ENCODE data around the gene BOLA2B.

DNA sequence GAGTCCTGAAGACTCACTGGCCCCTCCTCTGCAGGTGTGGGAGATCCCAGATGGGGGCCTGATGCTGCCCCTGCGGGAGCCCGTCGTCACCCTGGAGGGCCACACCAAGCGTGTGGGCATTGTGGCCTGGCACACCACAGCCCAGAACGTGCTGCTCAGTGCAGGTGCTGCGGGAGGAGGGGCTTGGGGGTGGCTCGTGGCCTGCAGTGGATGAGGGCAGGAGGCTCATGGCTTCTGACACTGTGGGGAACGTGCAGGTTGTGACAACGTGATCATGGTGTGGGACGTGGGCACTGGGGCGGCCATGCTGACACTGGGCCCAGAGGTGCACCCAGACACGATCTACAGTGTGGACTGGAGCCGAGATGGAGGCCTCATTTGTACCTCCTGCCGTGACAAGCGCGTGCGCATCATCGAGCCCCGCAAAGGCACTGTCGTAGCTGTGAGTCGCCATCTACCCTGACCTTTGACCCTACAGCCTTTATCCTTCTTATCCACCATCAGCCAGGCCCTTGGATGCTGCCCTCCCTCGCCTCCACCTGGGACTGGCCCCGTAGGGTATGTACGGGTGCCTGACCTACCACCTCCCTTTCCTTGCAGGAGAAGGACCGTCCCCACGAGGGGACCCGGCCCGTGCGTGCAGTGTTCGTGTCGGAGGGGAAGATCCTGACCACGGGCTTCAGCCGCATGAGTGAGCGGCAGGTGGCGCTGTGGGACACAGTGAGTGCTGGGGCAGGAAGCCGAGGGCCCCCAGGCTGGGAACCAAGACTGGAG is 6.5 kb downstream of the BOLA2B start:
- TF ChIP-seq, protein P1, sequence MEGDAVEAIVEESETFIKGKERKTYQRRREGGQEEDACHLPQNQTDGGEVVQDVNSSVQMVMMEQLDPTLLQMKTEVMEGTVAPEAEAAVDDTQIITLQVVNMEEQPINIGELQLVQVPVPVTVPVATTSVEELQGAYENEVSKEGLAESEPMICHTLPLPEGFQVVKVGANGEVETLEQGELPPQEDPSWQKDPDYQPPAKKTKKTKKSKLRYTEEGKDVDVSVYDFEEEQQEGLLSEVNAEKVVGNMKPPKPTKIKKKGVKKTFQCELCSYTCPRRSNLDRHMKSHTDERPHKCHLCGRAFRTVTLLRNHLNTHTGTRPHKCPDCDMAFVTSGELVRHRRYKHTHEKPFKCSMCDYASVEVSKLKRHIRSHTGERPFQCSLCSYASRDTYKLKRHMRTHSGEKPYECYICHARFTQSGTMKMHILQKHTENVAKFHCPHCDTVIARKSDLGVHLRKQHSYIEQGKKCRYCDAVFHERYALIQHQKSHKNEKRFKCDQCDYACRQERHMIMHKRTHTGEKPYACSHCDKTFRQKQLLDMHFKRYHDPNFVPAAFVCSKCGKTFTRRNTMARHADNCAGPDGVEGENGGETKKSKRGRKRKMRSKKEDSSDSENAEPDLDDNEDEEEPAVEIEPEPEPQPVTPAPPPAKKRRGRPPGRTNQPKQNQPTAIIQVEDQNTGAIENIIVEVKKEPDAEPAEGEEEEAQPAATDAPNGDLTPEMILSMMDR (IDR thresholded peaks at IDR 0.05): peak; percentile 45 to 85 (median 62)
- TF ChIP-seq POLR2A (IDR thresholded peaks at IDR 0.05): no peak

Measured in heart left ventricle (tissue), 13 donors.